Ovary (tissue), 9 donors: ENCODE results near the gene IQGAP2. TPM values are rescaled to one million over a fixed set of nuclear protein-coding genes. Genes with fewer than 3 reads are reported as not detected.

Experiments
- DNase-seq, 5 donors: peaks; one replicate each; pipeline ENCODE4 v3.0.0-alpha.2; 2019 to 2020
- H3K27ac ChIP-seq, 2 donors: fragments of 200-600 bp; one replicate each; pipeline versions ENCODE4 v1.5.1 to v1.8.0; 2019 to 2022
- H3K27me3 ChIP-seq: fragments of 200-600 bp; one replicate; pipeline ENCODE4 v1.8.0; 2022
- H3K36me3 ChIP-seq: fragments of 200-600 bp; sonication (generic); one replicate; pipeline ENCODE4 v1.5.1; 2019
- H3K4me1 ChIP-seq: one replicate; pipeline ENCODE4 v1.8.1; 2013; ENCODE audit warnings: mild to moderate bottlenecking, moderate library complexity; ENCODE audit not compliant: insufficient read depth
- H3K4me3 ChIP-seq: fragments of 200-600 bp; sonication (generic); one replicate; pipeline ENCODE4 v1.5.1; 2017
- H3K9me3 ChIP-seq, 2 donors: fragments of 200-600 bp in 1 of 2; sonication (generic) in 1 of 2; one replicate each; pipeline versions ENCODE4 v1.5.1 to v1.8.1; 2013 to 2019; ENCODE audit warnings: mild to moderate bottlenecking in 1 of 2, moderate library complexity in 1 of 2
- EP300 ChIP-seq: sonication (generic); formaldehyde crosslinking; IDR thresholded peaks from one replicate; pipeline ENCODE4 v1.6.1; 2017; ENCODE audit warnings: antibody characterized with exemption
- POLR2A ChIP-seq: fragments of 450-650 bp; IDR thresholded peaks from one replicate; pipeline ENCODE4 v1.6.1; 2017; ENCODE audit warnings: antibody characterized with exemption, mild to moderate bottlenecking, moderate library complexity
- WGBS, 3 donors: extraction: QIAGEN DNeasy Blood & Tissue Kit in 1 of 3; methylation state at CpG; one replicate each; pipeline versions ENCODE4 v1.1.5 to v1.1.7; 2013 to 2017; 5-methylcytosine and 5-hydroxymethylcytosine counted together
- intact Hi-C, 4 donors: fragments of 100-400 bp; cut with DNase I; formaldehyde crosslinking; loops; one replicate each; pipeline versions ENCODE4 v1.11.0 to v1.15.1; 2022 to 2023
- polyA plus RNA-seq, 2 donors: library from polyadenylated mRNA; stranded (reverse); fragments of 200-250 nt in 1 of 2; fragments of 350-450 nt in 1 of 2; fragmentation: Illumina TruSeq in 1 of 2; extraction: RNeasy Lipid Tissue Mini Kit (QIAGEN cat#74804) in 1 of 2; gene quantifications; one replicate each; pipeline ENCODE4 v1.2.3, GENCODE V29; 2013 to 2014
- total RNA-seq, 7 donors: library from RNA; depleted of rRNA in 2 of 7; stranded (reverse); fragments of >200 nt in 2 of 7; fragmentation: NEBNext Ultra II Directional in 3 of 7; extraction: Animal tissue kit (Norgen Biotek cat#: 25700) in 3 of 7; gene quantifications; one replicate each; pipeline versions ENCODE4 v1.1.0 to v1.2.4, GENCODE V29; 2016 to 2023
- TF ChIP-seq, protein P1 (sequence below), 3 donors: fragments of 450-650 bp in 2 of 3; fragments of 200-600 bp in 1 of 3; IDR thresholded peaks; one replicate each; pipeline versions ENCODE4 v1.5.1 to v1.8.0; 2016 to 2022; ENCODE audit warnings: antibody characterized with exemption in 3 of 3, mild to moderate bottlenecking in 1 of 3
- donor health status: DM: no; HTN: no; CAD: no; lungs with moderate emphysema.
- donor health status: DM: no; HTN: no; CAD: no.
- donor health status: Bipolar disorder and iron deficiency.
- donor health status: DM: yes; HTN: yes; CAD: no.
- donor health status: DM: no; HTN: no; CAD: no.
- donor health status: DM: yes; HTN: yes; CAD: no.

Gene IQGAP2
- total and polyA plus RNA-seq, 9 donors, result 8.6 to 27.6 (median 13.9) TPM

DNA sequence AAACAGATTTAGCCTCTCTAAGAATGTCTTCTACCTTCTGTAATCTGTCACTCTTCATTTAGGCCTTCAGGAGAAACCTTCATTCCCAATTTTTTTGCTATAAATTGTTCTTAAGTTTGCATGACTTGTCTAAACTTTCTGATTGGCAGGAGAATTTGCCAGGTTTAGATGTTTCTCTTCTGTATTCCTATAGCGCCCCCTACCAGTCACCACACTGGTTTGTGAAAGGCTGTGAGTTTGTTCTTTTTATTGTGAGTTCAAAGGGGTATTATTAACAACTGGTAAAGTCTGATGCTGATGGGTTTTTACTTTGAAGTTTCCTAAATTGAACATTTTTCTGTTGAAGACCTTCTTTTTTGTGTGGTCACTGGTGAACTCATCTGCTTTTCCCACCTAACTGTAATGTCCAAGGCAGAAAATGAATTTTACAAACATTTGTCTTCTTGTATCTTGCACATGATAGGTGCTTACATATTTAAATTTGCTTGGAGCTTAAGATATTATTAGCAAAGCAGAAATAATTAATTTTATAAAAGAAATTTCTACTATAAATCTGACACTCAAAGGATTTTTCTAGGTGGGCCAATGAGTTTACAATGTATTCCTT is 238.5 kb downstream of the IQGAP2 start:
- Histone ChIP-seq H3K4me3 (no peak overlapping the region), H3K4me1 (no peaks in the 10 kb centered on the region), H3K27me3 (no peaks in the 10 kb centered on the region), H3K36me3 (no peaks in the 10 kb centered on the region), H3K9me3 (no peaks in the 10 kb centered on the region), H3K27ac (no peak overlapping the region)
- DNase-seq, result peak in 4 of 5 donors; percentile 21 to 38 (median 30)
- WGBS, 3 donors, result 9 to 16% (median 11%) methylated on average over 1 of the region's 1 CpG
- no peak for TF ChIP-seq EP300
- TF ChIP-seq, protein P1, sequence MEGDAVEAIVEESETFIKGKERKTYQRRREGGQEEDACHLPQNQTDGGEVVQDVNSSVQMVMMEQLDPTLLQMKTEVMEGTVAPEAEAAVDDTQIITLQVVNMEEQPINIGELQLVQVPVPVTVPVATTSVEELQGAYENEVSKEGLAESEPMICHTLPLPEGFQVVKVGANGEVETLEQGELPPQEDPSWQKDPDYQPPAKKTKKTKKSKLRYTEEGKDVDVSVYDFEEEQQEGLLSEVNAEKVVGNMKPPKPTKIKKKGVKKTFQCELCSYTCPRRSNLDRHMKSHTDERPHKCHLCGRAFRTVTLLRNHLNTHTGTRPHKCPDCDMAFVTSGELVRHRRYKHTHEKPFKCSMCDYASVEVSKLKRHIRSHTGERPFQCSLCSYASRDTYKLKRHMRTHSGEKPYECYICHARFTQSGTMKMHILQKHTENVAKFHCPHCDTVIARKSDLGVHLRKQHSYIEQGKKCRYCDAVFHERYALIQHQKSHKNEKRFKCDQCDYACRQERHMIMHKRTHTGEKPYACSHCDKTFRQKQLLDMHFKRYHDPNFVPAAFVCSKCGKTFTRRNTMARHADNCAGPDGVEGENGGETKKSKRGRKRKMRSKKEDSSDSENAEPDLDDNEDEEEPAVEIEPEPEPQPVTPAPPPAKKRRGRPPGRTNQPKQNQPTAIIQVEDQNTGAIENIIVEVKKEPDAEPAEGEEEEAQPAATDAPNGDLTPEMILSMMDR (IDR thresholded peaks at IDR 0.05), result peak in 2 of 3 donors; percentile 20 to 30
- intact Hi-C loops, result no loop called here

DNA sequence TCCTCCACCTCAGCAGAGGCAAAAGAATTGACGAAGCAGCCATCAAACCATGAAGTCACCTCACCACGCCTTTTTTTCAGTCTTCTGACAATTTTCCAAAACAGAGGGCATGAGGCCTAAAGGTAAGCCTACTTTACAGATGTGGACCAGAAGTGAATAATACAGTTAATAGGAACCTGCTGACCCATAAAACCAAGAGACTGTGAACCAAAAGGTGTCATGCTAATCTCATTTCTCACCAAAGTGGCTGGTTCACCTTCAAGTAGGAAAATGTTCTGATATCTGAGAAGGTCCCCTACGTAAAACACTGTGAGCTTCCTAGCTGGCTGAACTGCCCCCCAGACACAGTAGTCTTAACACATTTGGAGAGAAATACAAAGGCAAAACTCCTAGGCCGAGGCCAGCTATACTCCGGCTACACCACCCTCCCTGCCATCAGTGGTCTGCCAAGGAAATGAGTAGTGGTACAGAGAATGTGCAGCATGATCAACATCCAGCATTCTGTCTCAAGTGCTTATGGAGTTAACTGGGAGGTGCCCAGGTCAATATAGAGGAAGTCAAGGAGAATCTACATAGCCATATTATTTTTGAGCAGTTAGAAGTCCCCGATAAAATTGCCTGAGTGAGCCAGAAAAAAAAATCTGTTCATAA is 239.4 kb downstream of the IQGAP2 start:
- Histone ChIP-seq H3K9me3 (no peaks in the 10 kb centered on the region), H3K4me3 (no peak overlapping the region), H3K27ac (no peak overlapping the region), H3K36me3 (no peaks in the 10 kb centered on the region), H3K4me1 (no peaks in the 10 kb centered on the region), H3K27me3 (no peaks in the 10 kb centered on the region)
- intact Hi-C loops, result no loop called here
- no peak for DNase-seq
- TF ChIP-seq POLR2A, result no peak
- no peak for TF ChIP-seq EP300
- TF ChIP-seq, protein P1 (IDR thresholded peaks at IDR 0.05), result no peak
- WGBS, 3 donors, result 83 to 89% (median 84%) methylated on average over 6 of the region's 6 CpGs

DNA sequence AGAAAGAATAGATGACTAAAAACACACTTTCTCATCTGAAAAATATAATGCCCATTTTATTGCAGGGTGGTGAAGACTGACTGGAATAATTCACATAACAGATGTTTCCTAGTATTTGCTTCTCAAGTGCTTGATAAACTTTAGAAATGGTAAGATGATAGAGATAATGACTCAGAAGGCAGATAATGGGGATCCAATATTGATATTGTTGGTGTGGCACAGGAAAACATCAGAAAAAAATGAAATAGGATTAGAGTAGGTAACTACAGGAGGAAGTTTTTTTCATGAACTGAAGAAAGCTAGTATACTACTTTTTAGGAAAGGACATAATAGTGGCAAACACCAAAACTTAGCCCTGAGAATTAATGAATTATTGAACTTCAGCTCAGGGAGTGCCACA is 240.3 kb downstream of the IQGAP2 start:
- Histone ChIP-seq H3K4me3 (no peak overlapping the region), H3K27me3 (no peaks in the 10 kb centered on the region), H3K36me3 (no peaks in the 10 kb centered on the region), H3K4me1 (no peaks in the 10 kb centered on the region), H3K27ac (no peak overlapping the region), H3K9me3 (no peaks in the 10 kb centered on the region)
- TF ChIP-seq, protein P1 (IDR thresholded peaks at IDR 0.05), result no peak
- no peak for TF ChIP-seq EP300
- TF ChIP-seq POLR2A, result no peak
- intact Hi-C loops, result no loop called here
- DNase-seq, result no peak

DNA sequence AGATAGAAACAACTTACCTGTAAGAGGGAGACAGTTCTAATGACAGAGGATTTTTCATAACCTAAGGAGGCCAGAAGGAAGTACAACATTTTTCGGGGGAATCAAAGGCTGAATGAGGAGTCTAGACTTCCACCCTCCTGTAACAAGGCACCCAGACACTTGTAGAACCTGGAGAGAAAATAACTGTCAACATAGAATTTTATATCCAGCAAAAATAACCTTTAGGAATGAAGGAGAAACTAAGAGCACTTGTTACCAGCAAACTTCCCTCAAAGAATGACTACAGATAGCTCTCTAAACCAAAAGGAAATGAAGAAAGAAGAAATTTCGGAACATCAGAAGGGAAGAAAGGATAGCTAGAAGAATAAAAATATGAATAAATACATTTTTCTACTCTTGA is 246.1 kb downstream of the IQGAP2 start:
- H3K27me3 ChIP-seq, result no peaks in the 10 kb centered on the region
- H3K9me3 ChIP-seq, result no peaks in the 10 kb centered on the region
- no peak overlapping the region for H3K4me3 ChIP-seq
- WGBS, 3 donors, result 95 to 97% (median 95%) methylated on average over 2 of the region's 2 CpGs
- H3K36me3 ChIP-seq, result no peaks in the 10 kb centered on the region
- no peak overlapping the region for H3K27ac ChIP-seq
- H3K4me1 ChIP-seq, result no peaks in the 10 kb centered on the region
- TF ChIP-seq EP300, result no peak
- TF ChIP-seq, protein P1 (IDR thresholded peaks at IDR 0.05), result no peak
- no peak for DNase-seq
- intact Hi-C loops, result no loop called here
